ENCODE measurements around the gene TRAK1. TPM values are rescaled to one million over a fixed set of nuclear protein-coding genes. Genes with fewer than 3 reads are reported as not detected.

The TRAK1 gene
- total RNA-seq, 1 donor from 2014 or later: 37.5 TPM

- Histone ChIP-seq H3K27me3 (no peaks in the 10 kb centered on the region), H3K4me1 (peaks cover 0 to 7% of the 10 kb centered on the region in 2 donors), H3K9me3 (no peaks in the 10 kb centered on the region), H3K4me3 (no peak overlapping the region), H3K27ac (no peak overlapping the region), H3K36me3 (peaks cover 4 to 11% of the 10 kb centered on the region in 2 donors)
- no peak for TF ChIP-seq CTCF (IDR thresholded peaks at IDR 0.05)
- DNase-seq (ENCODE audit: low spot score in 2 of 2): peak in 1 of 2 donors; percentile 49
- intact Hi-C loops (cut with DNase I): no loop called here
Measured at GRCh38 chr3:42189001-42189460, 97.9 kb downstream of the TRAK1 start.

- no peak overlapping the region for H3K4me3 ChIP-seq
- peaks cover 0 to 2% of the 10 kb centered on the region in 2 donors for H3K4me1 ChIP-seq
- no peaks in the 10 kb centered on the region for H3K9me3 ChIP-seq
- DNase-seq (ENCODE audit: low spot score in 2 of 2): peak in 1 of 2 donors; percentile 53
- peaks cover 8 to 16% of the 10 kb centered on the region in 2 donors for H3K36me3 ChIP-seq
- intact Hi-C loops (cut with DNase I): loop anchor here (10.0 kb wide), 1 partner anchor 1865 kb away; no protein-coding TSS in a partner anchor
- no peaks in the 10 kb centered on the region for H3K27me3 ChIP-seq
- H3K27ac ChIP-seq: no peak overlapping the region
- TF ChIP-seq CTCF (IDR thresholded peaks at IDR 0.05): no peak
Measured at GRCh38 chr3:42189736-42190135, 98.6 kb downstream of the TRAK1 start.

- no peak overlapping the region for H3K4me3 ChIP-seq
- intact Hi-C loops (cut with DNase I): loop anchor here (1.0 to 10.0 kb wide), 3 partner anchors 74 to 1866 kb away; no protein-coding TSS in a partner anchor
- peaks cover 12 to 25% of the 10 kb centered on the region in 2 donors for H3K36me3 ChIP-seq
- peak; percentile 57 to 86 (median 79) for TF ChIP-seq CTCF (IDR thresholded peaks at IDR 0.05)
- no peaks in the 10 kb centered on the region for H3K9me3 ChIP-seq
- no peak overlapping the region for H3K27ac ChIP-seq
- DNase-seq (ENCODE audit: low spot score in 2 of 2): peak in 1 of 2 donors; percentile 72
- no peaks in the 10 kb centered on the region for H3K4me1 ChIP-seq
- H3K27me3 ChIP-seq: no peaks in the 10 kb centered on the region
Measured at GRCh38 chr3:42190701-42191442, 99.7 kb downstream of the TRAK1 start.

GRCh38 chr3:42191443-42191747, 100.2 kb downstream of the TRAK1 start:
- no peak overlapping the region for H3K4me3 ChIP-seq
- no peaks in the 10 kb centered on the region for H3K4me1 ChIP-seq
- peaks cover 11 to 25% of the 10 kb centered on the region in 2 donors for H3K36me3 ChIP-seq
- no peaks in the 10 kb centered on the region for H3K27me3 ChIP-seq
- no peaks in the 10 kb centered on the region for H3K9me3 ChIP-seq
- TF ChIP-seq CTCF (IDR thresholded peaks at IDR 0.05): peak in 1 of 3 experiments; percentile 6
- H3K27ac ChIP-seq: no peak overlapping the region
- peak in 1 of 2 donors; percentile 38 for DNase-seq (ENCODE audit: low spot score in 2 of 2)
- intact Hi-C loops (cut with DNase I): loop anchor here (1.0 to 10.0 kb wide), 3 partner anchors 74 to 1867 kb away; no protein-coding TSS in a partner anchor

GRCh38 chr3:42192334-42193200, 101.4 kb downstream of the TRAK1 start:
- Histone ChIP-seq H3K9me3 (no peaks in the 10 kb centered on the region), H3K27me3 (no peaks in the 10 kb centered on the region), H3K27ac (no peak overlapping the region), H3K36me3 (peaks cover 14 to 32% of the 10 kb centered on the region in 2 donors), H3K4me3 (no peak overlapping the region), H3K4me1 (no peaks in the 10 kb centered on the region)
- no peak for TF ChIP-seq CTCF (IDR thresholded peaks at IDR 0.05)
- peak in 1 of 2 donors; percentile 18 for DNase-seq (ENCODE audit: low spot score in 2 of 2)
- intact Hi-C loops (cut with DNase I): loop anchor here (10.0 kb wide), 1 partner anchor 1868 kb away; no protein-coding TSS in a partner anchor

Measured in ascending aorta (tissue), 2 donors.